Posterior vena cava (tissue), 2 donors: ENCODE measurements around the gene CASK. TPM values are rescaled to one million over a fixed set of nuclear protein-coding genes. Genes with fewer than 3 reads are reported as not detected.

Source experiments
- DNase-seq: peaks from one replicate; pipeline ENCODE4 v3.0.0-alpha.2; 2020; ENCODE audit warnings: low spot score
- intact Hi-C, 2 donors: fragments of 100-400 bp; cut with DNase I; formaldehyde crosslinking; loops; one replicate each; pipeline versions ENCODE4 v1.14.1 to v1.14.2; 2022 to 2023
- total RNA-seq, 2 donors: library from RNA; stranded (reverse); fragmentation: NEBNext Ultra II Directional; extraction: Animal tissue kit (Norgen Biotek cat#: 25700); gene quantifications; one replicate each; pipeline ENCODE4 v1.2.1, GENCODE V29; 2021
- donor health status: DM: yes; HTN: yes; CAD: no.
- donor health status: DM: yes; HTN: yes; CAD: no.

The CASK gene
- total RNA-seq, 2 donors from 2014 or later = 33.8 to 35.8 TPM

DNA sequence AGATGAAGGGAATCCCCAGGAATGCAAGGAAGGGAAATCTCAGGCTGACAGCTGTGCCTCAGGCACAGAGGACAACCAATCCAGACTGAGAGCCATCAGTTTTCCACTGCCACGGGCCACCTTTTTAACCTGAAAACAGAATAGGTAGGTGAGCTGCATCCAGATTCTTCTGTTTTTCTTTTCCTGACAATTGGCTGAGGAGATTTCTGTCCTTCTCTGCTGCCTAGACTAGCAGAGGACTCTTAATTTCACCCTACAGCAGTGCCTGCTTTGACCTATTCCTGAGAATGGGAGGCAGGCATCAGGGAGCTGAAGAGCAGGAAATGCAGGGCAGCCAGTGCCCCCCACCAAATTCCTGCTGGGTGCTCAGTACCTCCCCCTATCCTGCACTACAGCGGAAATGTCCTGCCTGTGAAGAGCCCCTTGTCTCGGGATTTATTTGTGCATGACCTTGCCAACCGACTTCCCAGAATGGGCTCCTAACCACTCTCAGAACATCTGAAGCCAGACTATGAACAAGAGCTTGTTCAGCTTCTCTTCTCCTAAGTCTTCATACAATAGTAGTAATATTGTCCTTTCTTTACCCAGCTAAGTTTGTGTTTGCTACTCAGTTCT, 65.1 kb downstream of the CASK start:
- no peak for DNase-seq
- intact Hi-C loops = no loop called here

DNA sequence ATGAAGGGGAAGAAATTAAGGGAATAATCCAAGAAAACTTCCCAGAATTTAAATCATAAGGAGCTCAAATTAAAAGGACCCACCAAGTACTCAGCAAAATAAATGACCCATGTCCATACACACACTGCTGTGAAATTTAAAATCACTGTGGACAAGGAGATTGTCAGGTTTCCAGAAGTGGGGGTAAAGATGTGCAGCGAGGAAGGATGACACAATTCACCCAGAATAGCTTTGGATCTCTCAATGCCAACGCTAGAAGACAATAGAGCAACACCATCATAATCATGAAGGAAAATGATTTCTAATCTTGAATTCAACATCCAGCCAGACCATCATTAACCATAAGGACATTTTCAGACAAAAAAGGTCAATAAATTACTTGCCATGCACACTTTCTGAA, 65.7 kb downstream of the CASK start:
- intact Hi-C loops = no loop called here
- DNase-seq = no peak

DNA sequence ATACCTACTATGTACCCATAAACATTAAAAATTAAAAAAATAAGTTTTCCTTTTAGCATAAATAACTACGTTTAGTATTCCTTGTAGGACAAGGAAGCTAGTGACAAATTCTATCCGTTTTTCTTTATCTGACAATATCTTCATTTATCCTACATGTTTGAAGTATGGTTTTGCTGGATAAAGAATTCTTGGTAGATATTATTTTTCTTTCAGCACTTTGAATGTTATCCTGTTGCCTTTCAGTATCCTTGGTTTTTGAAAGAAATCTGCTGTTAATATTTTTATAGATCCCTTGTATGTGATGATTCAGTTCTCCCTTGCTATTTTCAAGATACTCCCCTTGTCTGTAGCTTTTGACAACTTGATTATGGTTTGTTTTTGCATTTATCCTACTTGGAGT, 76.6 kb downstream of the CASK start:
- DNase-seq = no peak
- intact Hi-C loops = no loop called here

DNA sequence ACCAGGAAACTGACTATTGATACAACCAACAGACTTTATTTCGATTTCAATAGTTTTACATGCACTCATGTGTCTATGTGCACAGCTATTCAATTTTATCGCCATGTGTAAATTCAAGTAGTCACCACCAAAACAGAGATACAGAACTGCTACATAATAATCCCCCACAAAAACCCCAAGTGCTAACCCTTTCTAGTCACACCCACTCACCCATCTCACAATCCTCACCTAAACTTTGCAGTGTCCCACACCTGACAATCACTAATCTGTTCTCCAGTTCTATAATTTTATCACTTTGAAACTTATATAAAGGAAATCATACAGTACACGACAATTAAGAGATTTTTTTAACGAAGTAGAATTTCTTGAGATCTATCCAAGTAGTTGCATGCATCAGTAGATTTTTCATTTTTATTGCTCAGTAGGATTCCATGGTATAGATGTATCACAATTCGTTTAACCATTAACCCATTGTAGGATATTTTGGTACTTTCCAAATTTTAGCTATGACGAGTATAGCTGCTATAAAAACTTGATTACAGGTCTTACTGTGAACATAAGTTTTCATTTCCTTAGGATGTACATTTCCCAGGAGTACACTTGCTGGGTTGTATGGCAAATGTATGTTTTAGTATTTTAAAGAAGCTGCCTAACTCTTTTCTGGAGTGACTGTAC, 85.9 kb downstream of the CASK start:
- intact Hi-C loops = no loop called here
- DNase-seq = no peak

DNA sequence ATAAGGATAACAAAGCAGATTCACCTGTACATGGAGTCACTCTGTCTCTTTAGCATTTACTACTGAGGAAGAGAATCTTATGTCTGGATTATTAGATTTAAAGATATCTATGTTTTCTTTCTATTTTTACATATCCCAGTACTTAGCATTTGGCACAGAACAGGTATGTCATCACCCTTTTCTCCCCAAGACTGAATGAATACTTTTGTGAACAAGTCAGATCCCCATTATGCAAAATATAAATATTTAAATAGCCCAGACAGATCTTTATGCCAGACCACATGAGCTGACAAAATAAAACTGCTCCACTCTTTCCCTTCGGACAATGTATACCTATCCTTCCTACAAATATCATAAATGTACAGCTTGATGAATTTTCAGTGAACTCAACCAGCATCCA, 94.5 kb downstream of the CASK start:
- intact Hi-C loops = no loop called here
- DNase-seq = no peak

DNA sequence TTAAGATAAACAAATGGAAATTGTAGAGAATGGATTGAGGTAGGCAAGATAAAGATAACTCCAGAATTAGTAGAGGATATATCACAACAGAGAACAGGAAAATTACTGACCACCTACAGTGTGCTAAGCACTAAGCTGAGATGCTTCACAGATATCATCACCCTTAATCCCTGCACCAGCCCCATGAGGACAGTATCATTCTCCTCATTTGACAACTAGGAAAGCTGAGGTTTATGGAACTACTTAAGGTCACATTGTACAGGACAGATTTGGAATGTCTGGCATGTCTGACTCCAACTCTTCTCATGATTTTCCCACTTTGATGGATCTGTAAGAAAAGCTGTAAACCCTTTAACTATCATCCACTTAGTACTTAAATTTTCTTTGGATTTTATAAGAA, 95.5 kb downstream of the CASK start:
- DNase-seq = no peak
- intact Hi-C loops = no loop called here

DNA sequence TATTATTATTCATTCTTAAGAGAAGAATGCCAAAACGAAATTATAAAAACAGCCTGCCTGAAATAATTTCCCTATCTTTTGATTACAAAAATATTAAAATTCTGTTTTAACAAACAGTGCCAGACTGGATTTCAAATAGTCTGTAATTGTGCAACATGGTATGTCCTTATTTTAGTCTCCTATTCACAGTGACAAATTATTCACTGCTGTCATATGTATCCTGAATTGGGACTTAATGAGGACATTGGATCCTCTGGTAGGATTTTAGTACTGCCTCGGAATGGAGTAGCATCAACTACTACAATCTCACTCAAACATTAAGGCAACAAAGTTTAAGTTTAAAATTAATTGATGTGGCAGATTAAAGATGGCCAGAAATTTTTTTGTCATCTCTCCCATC, 97.6 kb downstream of the CASK start:
- intact Hi-C loops = no loop called here
- no peak for DNase-seq

DNA sequence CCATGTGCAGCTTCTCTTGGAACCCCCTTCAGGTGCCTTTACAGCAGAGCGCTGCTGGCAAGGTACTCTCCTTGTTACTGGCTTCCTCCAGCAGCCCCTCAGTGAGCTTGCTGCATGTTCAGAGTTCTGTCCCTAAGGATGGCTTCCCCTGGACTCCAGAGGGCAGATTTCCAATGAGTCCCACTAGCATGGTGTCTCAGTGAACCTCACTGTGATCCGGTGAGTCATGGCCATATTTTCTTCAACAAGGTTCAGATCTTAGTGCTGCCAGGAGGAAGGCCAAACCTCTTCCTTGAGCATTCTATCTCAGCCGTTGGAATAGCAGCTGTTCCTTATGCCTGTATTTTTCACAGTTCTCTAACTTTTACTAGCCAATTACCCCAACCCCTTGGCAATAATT, 98.8 kb downstream of the CASK start:
- DNase-seq = no peak
- intact Hi-C loops = no loop called here

DNA sequence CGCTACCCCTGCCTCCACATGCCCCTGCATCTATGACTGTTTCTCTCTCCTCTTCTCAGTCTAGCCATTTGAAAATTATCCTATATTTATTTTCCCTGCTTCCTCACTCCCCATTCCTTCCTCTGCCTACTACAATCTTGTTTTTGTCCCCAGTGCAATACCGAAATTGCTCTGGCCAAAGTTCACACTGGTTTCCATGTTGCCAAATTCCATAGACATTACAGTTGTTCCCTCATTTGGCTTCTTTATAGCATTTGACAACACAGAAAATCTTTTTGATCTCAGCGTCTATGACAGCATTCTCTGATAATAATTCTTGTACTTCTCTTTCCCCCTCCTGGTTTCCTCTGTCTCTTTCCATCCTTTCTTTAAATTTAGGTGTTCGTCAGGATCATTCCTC, 100.0 kb downstream of the CASK start:
- intact Hi-C loops = no loop called here
- DNase-seq = no peak

DNA sequence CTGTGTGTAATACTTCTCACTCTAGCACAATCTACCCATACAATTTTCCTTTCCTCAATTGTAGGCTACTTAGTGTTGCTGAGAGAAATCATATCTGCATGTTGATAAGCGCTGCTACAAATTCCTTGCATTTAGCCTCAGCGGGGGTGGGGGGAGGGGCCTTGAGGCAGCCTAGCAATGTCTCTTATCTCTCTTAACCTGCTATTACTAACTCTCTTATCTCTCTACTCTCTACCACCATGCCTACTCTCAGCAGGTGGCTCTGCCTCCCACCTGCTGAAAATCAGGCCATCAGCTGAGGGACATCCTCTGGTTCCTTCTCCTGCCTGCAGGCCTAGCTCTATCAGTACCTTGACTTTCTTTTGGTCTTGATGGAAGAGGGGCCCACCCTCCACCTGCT, 100.5 kb downstream of the CASK start:
- intact Hi-C loops = no loop called here
- DNase-seq = no peak

DNA sequence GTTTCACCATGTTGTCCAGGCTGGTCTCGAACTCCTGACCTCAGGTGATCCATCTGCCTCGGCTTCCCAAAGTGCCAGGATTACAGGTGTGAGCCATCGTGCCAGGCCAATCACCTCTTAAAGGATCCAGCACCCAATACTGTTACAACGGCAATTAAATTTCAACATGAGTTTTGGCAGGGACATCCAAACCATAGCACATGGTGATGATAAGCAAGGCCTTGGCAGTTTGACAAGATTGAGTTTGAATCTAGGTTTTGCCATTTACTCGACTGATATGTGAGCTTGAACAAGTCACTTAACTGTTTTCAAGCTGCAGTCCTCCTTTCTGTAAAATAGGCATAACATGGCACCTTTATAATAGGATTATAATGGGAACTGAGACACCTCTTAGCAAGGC, 115.3 kb downstream of the CASK start:
- intact Hi-C loops = no loop called here
- DNase-seq = no peak

DNA sequence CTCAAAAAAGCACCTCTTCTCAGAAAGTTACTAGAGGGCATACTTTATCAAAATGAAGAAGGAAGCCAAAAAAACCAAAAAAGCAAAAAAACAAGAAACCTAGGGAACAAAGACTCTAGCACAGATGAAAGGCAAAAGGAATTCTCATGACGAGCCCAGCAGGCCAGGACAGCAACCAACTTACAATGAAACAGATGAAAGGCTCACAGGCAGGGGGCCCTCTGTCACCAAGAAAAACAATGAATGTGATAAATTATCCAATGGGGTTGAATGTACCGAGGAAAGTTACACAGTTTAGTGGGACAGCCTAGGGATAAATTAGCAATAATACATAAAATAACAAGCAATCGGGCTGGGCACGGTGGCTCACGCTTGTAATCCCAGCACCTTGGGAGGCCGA, 120.4 kb downstream of the CASK start:
- no peak for DNase-seq
- intact Hi-C loops = no loop called here

DNA sequence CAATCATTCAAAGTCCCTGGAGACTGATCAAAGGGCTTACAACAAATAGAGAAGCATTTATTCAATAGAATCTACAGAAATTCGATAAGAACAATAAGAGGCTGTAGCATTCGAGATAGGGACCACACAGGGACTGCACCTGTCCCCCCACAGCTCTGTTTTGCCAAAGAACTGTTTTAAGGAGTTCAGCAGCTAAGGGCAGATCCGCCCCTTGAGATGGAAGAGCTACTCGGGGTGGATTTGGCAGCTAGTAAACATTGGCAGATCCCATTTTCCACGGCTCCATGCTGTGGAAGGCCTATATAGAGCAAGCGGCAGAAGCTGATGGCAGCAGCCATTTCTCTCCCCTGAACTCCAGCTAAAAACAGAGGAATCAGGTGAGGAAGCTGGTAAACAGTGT, 123.7 kb downstream of the CASK start:
- intact Hi-C loops = no loop called here

DNA sequence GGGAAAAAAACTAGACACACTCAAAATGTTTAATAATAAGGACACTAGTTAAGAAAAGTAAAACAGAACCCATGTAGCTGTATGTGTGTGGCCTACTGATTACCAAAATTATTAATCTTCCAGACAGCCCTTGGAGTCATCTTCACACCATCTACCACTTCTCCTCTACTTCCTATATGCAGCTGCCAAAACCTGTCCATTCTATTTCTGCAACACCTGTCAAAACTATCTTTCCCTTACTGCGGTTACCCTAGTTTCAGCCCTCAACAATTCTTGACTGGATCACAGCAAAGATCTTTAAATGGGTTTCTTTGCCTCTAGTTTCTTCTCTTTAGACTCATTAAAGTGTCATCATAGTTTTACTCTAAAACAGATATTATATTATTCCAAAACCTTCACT, 126.8 kb downstream of the CASK start:
- intact Hi-C loops = no loop called here
- no peak for DNase-seq

More for the DNA sequence above, 123.7 kb downstream of the CASK start:
- no peak for DNase-seq

DNA sequence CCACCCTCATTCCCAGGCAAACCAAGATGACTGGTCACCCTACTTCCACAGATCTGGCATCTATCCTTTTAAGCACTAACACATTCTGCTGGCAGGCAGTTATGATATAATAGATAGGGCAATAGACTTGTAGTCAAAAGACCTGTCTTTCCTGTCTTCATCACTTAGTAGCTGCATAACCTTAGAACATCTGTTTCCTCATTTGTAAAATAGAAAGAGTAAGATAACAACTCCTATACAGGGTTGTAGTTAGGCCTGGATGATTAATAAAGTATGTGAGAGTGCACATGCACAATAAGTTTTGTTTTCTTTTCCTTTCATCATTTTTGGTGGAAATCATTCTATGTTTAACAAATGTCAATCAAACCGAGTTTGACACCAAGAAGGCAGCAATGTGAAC, 127.3 kb downstream of the CASK start:
- no peak for DNase-seq
- intact Hi-C loops = no loop called here

DNA sequence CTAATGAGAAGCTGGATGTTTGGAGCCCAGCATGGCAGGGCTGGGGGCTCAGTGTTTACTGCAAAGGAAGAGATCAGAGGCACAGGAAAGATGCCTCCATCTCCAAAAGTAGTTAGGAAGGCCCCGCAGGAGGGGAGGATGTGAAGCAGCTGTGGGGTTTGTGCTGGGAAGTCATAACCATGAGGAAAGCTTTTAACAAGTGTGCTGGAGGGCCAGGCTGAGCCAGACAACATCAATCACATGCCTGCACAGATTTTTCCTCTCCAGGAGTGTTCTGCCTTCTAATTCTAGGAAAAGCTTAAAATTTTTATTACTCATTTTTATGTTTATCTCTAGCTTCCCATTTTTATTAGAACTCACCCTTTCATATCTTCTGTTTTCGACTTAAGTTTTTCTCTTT, 134.0 kb downstream of the CASK start:
- DNase-seq = no peak
- intact Hi-C loops = no loop called here

DNA sequence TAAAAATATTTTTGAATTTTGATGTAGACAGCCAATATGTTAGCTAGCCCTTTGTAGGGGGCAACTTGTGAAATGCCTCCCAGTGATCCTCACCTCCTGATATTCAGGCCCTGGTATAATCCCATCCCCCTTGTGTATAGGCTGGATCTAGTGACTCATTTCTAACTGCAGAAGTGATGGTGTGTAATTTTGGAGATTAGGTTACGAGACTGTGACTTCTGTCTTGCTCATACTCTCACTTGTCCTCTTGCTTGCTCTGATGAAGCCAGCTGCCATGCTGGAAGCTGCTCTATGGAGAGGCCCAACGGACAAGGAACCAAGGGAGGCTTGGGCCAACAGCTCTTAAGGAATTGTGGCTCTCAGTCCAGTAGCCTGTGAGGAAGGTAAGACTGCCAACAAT, 137.7 kb downstream of the CASK start:
- DNase-seq = no peak
- intact Hi-C loops = no loop called here

DNA sequence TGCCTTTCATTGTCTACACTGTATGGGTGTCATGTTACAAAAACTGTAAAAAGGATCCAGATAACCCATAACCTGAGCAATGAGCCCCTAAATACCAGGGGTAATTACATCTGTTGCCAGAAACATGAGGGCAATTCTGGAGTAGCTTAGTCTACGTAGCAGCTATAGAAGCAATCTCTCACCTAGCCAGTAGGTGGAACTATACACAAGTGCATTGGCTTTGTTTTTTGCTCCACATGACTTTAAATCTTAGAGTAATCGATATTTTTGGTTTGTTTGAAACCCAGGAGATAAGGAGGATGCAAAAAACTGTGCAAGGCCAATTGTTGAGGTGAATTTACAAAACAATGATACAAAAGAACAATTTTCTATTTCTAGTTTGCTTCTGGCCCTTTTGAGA, 141.9 kb downstream of the CASK start:
- no peak for DNase-seq
- intact Hi-C loops = no loop called here

DNA sequence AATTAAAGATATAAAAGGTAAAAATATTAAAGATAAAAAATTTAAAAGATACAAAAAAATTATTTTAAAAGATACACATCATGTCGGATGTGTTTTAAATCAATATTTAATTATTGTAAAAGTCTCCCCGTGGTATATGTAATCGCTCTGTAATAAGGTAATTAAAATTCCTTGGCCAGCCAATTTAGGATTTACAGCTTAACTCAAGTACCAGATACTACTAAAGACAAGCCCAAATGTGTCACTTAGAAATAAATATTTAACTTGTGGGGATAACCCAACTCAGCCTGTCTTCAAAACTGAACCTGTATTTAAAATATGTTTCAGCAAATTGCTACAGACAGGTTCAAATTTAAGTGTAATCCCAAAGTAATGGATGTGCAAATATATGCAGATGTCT, 143.4 kb downstream of the CASK start:
- no peak for DNase-seq
- intact Hi-C loops = no loop called here

DNA sequence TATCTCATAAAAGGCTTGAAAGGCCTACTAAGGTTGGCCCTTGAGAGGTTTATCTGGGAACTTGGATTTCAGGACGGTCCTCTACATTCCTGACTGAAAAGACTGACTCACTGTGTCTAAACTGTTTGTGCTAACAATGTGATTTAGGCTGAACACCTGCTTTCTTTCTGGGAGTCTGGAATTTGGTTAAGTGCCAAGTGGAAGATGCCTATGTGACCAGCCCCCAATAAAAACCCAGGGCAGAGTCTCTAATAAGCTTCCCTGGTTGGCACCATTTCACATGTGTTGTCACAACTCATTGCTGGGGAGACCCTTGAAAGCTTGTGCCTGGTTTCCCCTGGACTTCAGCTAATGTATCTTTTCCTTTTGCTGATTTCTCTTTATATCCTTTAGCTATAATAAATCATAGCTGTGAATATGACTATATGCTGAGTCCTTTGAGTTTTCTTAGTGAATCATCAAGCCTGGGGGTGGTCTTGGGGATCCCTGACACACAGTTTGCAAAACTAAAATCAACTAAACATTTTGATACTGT, 144.3 kb downstream of the CASK start:
- DNase-seq = no peak
- intact Hi-C loops = no loop called here

DNA sequence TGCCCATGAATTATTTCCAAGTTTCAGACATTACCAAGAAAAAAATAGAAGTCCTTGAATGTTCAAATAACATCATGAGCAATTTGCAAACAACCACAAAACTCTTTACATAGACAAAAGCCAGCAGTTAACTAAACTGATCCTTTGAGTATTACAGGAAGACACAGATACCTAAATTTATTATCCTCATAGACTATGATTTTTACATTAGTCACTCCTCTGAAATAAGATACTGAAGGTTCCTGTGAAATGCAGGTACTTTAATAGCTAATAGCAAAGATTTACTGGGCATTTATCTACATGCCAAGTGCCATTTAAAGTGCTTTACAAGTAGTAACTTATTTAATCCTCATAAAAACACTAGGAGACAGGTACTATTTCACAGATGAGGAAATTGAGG, 161.7 kb downstream of the CASK start:
- no peak for DNase-seq
- intact Hi-C loops = no loop called here
